ENCODE measurements around the gene CLK2.
A peak's percentile ranks its signal among the peaks of the same experiment; 100 is the strongest.
"Not testable (repeated sequence)": the region's sequence is repeated elsewhere in the genome, so short reads cannot be mapped to it uniquely, and the experiment has no call there.

CLK2 gene

DNA sequence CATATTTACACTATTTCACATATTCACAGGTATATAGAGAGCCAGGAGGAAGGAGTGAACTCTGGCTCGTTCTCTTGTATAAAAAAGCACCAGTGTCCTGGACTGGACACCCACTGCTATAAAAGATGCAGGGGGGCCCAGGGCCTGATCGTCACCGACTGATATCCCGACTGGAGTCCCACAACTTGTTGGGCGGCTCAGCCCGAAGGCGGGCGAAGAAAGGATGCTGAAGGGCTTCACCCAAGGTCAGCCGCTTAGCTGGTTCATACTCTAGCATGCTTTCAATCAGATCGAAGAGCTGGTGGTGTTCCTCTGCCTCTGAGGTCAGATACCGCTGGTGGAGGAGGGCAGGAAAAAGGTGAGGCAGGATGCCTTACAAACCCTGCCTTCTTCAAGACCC, 10.2 kb downstream of the CLK2 start:
- DNase-seq, result no peak

GRCh38 chr1:155261852-155262673, 11.2 kb downstream of the CLK2 start, which contains the start of gene SCAMP3:
Gene SCAMP3 (minus strand): TSS chr1:155262360. CDS start chr1:155262151, 209 bp downstream.
- peak; percentile 98 to 99 for DNase-seq

DNA sequence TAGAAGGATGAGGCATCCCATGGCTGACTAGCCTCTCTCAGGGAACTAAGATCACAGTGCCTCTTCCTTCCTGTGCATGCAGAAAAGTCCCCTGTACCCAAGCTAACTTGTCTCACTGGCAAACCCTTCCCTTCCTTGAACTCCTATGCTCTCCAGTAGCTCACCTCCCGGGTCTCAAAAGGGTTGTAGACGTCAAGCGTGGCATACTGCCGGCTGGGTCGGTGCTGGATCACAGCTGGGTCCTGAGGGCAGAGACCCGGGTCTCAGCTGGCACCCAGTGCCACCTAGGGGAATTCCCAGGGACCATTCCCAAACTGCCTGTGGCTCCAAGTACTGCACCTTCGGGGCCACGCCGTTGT, 11.8 kb downstream of the CLK2 start:
- DNase-seq, result no peak

DNA sequence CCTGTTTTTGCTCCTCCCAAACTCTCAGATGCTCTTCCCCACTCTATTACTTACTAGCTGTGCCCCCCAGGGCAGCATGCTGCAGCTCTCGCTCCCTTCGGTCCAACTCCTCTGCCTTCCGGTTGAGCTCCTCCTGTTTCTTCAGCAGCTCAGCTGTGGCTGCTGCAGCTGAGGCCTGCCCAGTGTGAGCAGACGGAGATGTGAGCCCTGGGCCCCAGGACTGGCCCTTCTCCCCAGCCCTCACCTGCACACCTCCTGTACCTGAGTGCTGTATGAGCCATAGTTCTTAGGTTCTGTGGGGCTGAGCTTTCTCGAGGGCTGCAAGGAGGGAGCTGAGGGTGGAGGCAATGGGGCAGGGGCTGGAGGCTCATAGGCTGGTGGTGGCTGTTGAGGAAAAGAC, 13.0 kb downstream of the CLK2 start:
- DNase-seq, result no peak

- DNase-seq, result no peak
These were observed 17.0 kb downstream of the CLK2 start for GRCh38 chr1:155256058-155256852.

GRCh38 chr1:155255243-155256007, 17.9 kb downstream of the CLK2 start, which contains the start of gene ENTREP3:
Gene ENTREP3 (minus strand): TSS chr1:155255483. CDS start chr1:155254877, 606 bp downstream.
- DNase-seq, result peak; percentile 86 to 94

DNA sequence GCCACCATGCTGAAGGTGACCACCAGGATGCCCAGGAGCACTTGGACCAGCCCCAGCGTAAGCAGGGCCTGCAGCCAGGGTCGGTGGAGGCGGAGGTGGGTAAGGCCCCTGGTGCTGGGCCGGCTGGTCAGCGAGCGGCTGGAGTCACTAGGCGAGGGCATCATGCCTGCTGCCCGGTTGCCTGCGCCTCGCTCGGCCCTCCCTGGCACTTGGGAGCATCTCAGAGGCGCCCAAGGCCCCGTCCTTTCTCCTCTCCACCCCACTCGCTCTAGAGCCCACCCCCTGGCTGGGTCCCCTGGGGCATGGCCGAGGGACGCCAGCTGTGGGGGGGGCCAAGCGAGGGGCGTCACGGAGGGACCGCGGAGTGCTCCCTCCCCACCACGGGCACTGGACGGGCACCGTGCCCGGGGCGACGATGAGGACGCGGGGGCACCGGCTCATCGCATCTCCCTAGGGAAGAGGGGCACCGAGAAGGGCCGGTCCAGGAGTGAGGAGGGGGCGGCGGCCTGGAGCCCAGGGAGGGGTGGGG, 18.5 kb downstream of the CLK2 start:
- DNase-seq, result no peak

- DNase-seq, result no peak
These were observed 19.0 kb downstream of the CLK2 start for GRCh38 chr1:155254228-155254713.

- no peak for DNase-seq
These were observed 19.5 kb downstream of the CLK2 start for GRCh38 chr1:155253797-155254196.

GRCh38 chr1:155253208-155253607, 20.1 kb downstream of the CLK2 start:
- DNase-seq, result no peak

- no peak for DNase-seq
These were observed 21.7 kb downstream of the CLK2 start for GRCh38 chr1:155251566-155251965.

DNA sequence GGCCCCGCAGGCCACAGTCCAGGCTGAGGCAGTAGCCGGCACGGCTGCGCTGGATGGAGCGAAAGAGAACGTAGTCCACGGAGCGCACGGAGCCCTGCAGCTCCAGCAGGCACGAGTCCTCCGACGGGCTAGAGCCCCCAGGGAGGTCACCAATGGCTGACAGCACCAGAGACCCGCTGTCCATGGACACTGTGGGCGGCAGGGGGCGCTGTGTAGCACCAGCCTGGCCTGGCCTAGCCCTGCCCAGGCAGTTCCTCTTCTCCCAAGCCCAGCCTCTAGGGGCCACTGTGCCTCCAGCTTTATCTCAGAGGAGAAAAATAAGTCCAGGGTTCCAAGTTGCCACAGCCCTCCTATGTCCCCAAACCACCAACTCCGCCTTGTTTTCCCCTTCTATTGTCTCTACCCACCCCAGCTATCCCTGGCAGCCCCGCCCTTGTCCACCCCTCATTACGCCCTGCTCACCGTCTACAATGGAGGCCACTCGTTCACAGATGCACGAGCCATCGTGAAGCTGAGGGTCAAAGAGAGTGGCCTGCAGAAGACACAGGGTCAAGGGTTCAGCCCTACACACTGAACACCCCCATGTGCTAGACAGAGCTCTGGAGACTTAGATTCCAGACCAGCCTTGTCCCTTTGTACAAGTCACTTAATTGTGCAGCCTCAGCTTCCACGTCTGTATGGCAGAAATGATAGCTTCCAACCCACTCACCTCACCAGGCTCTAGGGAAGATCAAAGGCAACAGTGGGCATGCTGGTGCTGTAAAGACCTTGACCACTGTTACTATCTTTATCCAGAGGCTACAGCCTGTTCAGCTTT, 22.5 kb downstream of the CLK2 start:
- peak; percentile 95 to 97 for DNase-seq

DNA sequence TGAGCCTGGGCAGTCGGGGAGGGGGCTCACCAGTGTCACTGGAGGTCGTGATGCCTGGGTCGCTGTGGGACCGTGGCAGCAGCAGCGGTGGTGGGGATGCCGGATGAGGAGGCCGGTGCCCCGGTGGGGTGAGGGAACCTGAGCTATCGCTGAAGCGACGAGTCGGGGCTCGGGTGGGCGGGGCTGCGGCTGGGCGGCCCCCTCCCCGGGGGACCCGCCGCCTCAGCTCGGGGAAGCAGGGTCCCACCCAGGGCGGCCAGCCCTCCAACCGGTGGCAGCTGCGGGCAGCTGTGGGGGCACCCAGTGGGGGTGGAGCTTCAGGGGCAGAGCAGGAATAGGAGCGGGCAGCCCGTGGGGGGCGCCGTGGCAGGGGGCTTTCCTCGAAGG, 23.1 kb downstream of the CLK2 start:
- DNase-seq, result no peak

- no peak for DNase-seq
These were observed 25.4 kb downstream of the CLK2 start for GRCh38 chr1:155247667-155248553.

DNA sequence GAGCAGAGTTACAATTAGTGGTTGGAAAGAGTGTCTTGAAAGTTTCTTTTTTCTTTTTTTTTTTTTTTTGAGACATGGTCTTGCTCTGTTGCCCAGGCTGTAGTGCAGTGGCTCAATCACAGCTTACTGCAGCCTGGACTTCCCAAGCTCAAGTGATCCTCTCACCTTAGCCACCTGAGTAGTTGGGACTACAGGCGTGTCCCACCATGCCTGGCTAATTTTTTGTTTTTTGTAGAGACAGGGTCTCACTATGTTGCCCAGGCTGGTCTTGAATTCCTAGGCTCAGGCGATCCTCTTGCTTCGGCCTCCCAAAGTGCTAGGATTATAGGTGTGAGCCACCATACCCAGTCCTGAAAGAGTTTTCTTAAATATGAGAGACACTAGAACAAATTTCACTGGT, 26.5 kb downstream of the CLK2 start:
- not testable (repeated sequence) for DNase-seq

- no peak for DNase-seq
These were observed 28.2 kb downstream of the CLK2 start for GRCh38 chr1:155245163-155245524.

- DNase-seq, result peak; percentile 100
These were observed 28.7 kb downstream of the CLK2 start for GRCh38 chr1:155244368-155245162.

- no peak for DNase-seq
These were observed 30.4 kb downstream of the CLK2 start for GRCh38 chr1:155242805-155243358.

DNA sequence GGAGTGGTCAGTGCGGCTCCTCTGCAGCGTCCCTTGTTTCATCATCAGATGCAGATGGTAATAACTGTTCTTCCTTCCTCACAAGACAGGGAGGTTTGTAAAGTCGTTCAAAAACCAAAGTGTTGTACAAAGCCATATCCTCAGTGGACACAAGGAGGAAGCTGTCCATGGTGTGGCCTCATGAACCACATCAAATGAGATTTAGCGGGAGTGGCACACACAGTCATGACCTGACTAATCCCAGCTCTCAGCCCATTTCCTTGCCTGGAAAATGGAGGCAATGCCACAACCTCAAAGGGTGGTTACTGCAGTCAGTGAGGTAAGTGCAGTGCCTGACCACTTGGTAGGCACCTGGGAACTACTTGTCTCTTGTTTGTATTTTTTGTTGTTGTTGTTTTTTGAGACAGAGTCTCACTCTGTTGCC, 31.5 kb downstream of the CLK2 start:
- no peak for DNase-seq
